HL-60 (cell line): ENCODE measurements around the gene TUBB2B.

Experiments
- DNase-seq, 2 experiments: peaks; one replicate each; pipeline ENCODE4 v3.0.0-alpha.2; 2010 to 2020; ENCODE audit warnings: low read depth in 1 of 2, low spot score in 1 of 2
- H3K27ac ChIP-seq: fragments of 250-450 bp; sonication (Bioruptor Pico); replicated peaks from 2 replicates; pipeline ENCODE4 v1.5.1; 2020; ENCODE audit warnings: mild to moderate bottlenecking, moderate library complexity
- H3K27me3 ChIP-seq: fragments of 250-450 bp; sonication (Bioruptor Pico); 2 replicates; pipeline ENCODE4 v1.5.1; 2021; ENCODE audit warnings: mild to moderate bottlenecking, moderate library complexity; ENCODE audit not compliant: insufficient read depth, poor library complexity, severe bottlenecking
- H3K4me3 ChIP-seq: replicated peaks from 2 replicates; pipeline ENCODE4 v1.5.1; 2011; ENCODE audit warnings: mild to moderate bottlenecking, control low read depth, low read length; ENCODE audit not compliant: insufficient read depth
- GABPA ChIP-seq: IDR thresholded peaks from 2 replicates; pipeline ENCODE4 v1.6.1; 2012; ENCODE audit warnings: low read depth
- POLR2AphosphoS5 ChIP-seq: IDR thresholded peaks from 2 replicates; pipeline ENCODE4 v1.6.1; 2012; ENCODE audit warnings: low read depth
- SPI1 ChIP-seq: IDR thresholded peaks from 2 replicates; pipeline ENCODE4 v1.6.1; 2012; ENCODE audit warnings: low read depth, mild to moderate bottlenecking, borderline replicate concordance
- TF ChIP-seq, protein P1 (sequence below): IDR thresholded peaks from 2 replicates; pipeline ENCODE4 v1.6.1; 2012; ENCODE audit warnings: low read depth; ENCODE audit not compliant: insufficient replicate concordance
- TF ChIP-seq, protein P2 (sequence below): IDR thresholded peaks from one replicate; pipeline ENCODE4 v1.5.1; 2011; ENCODE audit warnings: low read length, control low read depth, inconsistent platforms; ENCODE audit not compliant: insufficient read depth

The TUBB2B gene

DNA sequence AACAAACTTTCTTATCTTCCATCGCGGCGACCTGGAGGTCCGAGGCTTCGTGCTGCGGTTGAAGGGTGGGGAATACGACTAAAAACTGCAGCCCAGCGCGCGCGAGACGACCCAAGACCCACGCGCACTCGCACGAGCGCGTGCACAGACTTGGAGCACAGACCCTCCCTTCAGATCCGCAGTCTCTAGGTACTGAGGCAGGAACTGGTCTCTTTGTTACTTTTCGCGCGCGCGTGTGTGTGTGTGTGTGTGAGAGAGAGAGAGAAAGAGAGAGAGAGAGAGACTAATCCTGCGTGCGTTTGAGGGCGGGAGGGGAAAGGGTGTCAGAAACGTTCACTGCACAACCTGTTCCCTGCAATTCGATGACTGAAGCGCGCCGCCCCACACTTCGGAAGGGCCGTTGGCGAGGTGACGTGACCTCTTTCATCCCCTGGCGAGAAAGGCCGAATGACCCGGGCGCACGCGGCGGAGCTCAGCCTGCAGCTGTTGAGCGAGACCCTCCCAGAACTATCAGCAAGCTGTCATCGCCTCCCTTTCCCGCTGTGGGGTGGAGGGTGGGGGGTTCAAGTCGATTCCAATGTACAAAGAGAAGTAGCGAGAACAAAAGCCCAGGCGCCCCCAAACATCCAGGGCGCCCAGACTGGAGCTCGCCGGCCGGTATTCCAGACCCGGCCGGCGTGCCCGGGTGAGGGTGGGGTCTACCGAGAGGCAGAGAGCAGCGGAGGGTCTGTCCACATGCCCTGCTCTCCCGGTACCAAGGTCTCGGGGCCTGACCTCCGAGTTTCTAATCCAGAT, 1.5 kb upstream of the TUBB2B start:
- TF ChIP-seq POLR2AphosphoS5 (no peak), SPI1 (no peak)
- no peak for DNase-seq
- Histone ChIP-seq H3K27me3 (peaks cover 87% of the 10 kb centered on the region), H3K27ac (no peak overlapping the region), H3K4me3 (no peak overlapping the region)

DNA sequence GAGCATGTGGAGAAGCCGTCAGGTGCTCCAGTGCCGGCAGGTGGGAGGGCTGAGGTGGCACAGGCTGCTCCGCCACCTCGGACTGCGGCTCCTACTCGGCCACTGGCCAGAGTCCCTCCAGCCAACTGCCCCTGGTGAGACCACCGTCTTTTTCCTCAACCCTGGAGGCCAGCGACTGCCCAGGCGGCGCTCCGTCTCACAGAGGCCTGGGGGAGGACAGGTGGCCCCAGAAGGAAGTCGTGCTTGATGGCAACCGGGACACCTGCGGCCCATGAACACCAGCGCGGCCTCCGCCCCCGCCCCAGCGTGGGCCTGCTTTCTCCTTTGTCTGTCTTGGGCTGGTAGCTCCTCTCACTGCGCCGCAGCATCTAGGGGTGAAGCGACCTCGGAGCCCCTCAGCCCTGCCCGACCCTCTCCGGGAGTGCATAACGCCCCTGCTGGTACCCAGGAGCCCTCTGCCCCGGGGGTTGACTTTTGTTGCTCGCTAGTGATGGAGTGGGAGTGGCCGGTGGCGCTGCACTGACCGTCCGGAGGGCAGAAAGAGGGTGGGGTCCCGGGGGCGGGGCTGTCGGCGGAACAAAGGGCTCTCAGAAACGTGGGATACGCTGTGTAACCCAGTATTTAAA, 706 bp upstream of the TUBB2B start:
- H3K27me3 ChIP-seq = peaks cover 87% of the 10 kb centered on the region
- H3K4me3 ChIP-seq = no peak overlapping the region
- no peak for DNase-seq
- TF ChIP-seq, protein P1, sequence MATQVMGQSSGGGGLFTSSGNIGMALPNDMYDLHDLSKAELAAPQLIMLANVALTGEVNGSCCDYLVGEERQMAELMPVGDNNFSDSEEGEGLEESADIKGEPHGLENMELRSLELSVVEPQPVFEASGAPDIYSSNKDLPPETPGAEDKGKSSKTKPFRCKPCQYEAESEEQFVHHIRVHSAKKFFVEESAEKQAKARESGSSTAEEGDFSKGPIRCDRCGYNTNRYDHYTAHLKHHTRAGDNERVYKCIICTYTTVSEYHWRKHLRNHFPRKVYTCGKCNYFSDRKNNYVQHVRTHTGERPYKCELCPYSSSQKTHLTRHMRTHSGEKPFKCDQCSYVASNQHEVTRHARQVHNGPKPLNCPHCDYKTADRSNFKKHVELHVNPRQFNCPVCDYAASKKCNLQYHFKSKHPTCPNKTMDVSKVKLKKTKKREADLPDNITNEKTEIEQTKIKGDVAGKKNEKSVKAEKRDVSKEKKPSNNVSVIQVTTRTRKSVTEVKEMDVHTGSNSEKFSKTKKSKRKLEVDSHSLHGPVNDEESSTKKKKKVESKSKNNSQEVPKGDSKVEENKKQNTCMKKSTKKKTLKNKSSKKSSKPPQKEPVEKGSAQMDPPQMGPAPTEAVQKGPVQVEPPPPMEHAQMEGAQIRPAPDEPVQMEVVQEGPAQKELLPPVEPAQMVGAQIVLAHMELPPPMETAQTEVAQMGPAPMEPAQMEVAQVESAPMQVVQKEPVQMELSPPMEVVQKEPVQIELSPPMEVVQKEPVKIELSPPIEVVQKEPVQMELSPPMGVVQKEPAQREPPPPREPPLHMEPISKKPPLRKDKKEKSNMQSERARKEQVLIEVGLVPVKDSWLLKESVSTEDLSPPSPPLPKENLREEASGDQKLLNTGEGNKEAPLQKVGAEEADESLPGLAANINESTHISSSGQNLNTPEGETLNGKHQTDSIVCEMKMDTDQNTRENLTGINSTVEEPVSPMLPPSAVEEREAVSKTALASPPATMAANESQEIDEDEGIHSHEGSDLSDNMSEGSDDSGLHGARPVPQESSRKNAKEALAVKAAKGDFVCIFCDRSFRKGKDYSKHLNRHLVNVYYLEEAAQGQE = no peak
- no peak overlapping the region for H3K27ac ChIP-seq

DNA sequence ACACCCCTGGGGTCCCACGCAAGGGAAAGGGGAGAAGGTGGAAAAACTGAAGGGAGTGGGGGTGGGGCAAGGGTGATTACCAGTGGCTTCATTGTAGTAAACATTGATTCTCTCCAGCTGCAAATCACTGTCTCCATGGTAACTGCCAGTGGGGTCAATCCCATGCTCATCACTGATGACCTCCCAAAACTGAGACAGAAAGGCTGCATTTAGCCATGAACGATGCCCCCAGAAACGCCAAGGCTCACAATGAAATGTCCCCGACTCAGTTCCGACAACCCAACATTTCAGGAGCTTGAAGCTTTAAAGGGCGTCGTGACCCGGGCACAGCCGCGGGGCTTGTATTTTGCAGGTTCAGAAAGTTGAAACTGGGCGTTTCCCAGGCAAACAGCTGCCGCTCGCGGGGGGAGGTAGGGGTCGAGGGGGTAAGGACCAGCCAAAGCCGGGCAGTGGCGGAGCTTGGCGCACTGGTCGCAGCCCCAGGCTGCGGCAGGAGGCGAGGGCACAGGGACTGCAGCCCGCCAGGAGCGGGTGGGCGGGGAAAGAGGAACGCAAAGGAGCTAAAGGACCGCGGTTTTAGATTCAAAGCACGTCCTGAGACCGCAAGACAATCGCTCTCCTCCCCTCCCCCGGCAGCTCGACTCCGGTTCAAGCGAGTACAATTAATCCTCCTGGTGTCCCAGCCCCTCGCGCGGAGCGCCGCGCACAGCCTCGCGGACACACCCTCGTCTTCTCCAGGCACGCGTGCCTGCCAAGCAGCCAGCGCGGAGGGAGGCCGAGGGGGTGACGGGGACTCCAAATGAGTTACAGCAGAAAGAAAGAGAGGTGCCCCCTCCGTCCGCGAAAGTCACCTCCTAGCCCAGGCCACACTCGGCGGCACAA, 731 bp downstream of the TUBB2B start:
- H3K27ac ChIP-seq = no peak overlapping the region
- H3K4me3 ChIP-seq = peak overlapping the region; percentile 9; the same call in 1 of the 2 replicates
- no peak for TF ChIP-seq GABPA
- TF ChIP-seq SPI1 = peak; percentile 43; the same call in 1 of the 2 replicates
- peaks cover 74% of the 10 kb centered on the region for H3K27me3 ChIP-seq
- peak in 1 of 2 experiments; percentile 62 for DNase-seq

DNA sequence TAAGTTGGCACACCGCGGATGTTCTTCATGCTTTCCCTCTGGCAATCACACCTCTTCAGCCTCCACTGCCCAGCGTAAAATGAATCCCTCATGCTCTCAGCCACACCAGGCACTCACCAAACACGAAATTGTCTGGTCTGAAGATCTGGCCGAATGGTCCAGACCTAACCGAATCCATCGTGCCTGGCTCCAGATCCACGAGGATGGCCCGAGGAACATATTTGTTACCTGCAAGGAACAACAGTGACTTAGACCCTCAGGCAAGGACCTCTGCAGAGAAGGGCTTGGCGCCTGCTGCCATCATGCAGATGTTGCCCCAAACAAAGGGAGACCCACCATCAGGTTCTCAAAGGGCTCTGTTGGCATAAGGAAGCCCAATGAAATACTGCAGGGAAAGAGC, 1.4 kb downstream of the TUBB2B start:
- Histone ChIP-seq H3K27ac (no peak overlapping the region), H3K27me3 (peaks cover 67% of the 10 kb centered on the region), H3K4me3 (no peak overlapping the region)
- no peak for DNase-seq
- TF ChIP-seq, protein P1 = no peak
- TF ChIP-seq GABPA (no peak), SPI1 (no peak), POLR2AphosphoS5 (no peak)
- TF ChIP-seq, protein P2, sequence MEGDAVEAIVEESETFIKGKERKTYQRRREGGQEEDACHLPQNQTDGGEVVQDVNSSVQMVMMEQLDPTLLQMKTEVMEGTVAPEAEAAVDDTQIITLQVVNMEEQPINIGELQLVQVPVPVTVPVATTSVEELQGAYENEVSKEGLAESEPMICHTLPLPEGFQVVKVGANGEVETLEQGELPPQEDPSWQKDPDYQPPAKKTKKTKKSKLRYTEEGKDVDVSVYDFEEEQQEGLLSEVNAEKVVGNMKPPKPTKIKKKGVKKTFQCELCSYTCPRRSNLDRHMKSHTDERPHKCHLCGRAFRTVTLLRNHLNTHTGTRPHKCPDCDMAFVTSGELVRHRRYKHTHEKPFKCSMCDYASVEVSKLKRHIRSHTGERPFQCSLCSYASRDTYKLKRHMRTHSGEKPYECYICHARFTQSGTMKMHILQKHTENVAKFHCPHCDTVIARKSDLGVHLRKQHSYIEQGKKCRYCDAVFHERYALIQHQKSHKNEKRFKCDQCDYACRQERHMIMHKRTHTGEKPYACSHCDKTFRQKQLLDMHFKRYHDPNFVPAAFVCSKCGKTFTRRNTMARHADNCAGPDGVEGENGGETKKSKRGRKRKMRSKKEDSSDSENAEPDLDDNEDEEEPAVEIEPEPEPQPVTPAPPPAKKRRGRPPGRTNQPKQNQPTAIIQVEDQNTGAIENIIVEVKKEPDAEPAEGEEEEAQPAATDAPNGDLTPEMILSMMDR = no peak

DNA sequence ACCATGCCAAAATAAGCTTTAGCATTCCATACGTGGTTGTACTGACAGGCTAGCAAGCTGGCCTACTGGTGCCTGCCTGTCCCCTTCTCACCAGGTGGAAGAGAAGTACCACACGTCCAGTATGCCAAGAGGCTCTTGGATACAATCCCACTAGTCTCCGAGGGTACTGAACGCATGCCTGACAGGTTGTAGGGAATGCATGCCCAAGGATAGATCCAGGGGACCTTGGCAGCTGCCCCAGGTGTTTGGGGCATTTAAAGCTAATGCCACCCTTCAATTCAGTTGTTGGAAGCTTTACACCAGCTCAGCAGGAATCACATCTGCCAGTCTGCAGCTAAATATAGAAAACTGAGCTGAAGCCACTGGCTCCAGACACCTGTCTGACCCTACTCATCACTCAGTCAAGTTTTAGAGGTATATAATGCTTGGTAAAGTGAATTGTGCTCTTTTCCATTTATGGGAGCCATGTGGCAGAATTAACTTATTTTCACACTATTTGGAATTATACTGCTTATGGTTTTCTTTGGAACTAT, 4.9 kb downstream of the TUBB2B start:
- TF ChIP-seq, protein P1 = no peak
- no peak for TF ChIP-seq POLR2AphosphoS5
- TF ChIP-seq, protein P2 = no peak
- TF ChIP-seq GABPA = no peak
- no peak for TF ChIP-seq SPI1
- no peak overlapping the region for H3K27ac ChIP-seq
- H3K27me3 ChIP-seq = peaks cover 44% of the 10 kb centered on the region
- H3K4me3 ChIP-seq = no peak overlapping the region
- no peak for DNase-seq
